Adrenal gland (tissue), 12 donors: Measurements from ENCODE around the gene SLC35F1. TPM values are rescaled to one million over a fixed set of nuclear protein-coding genes. Genes with fewer than 3 reads are reported as not detected.

Experiments used
- DNase-seq, 7 donors: peaks; one replicate each; pipeline ENCODE4 v3.0.0-alpha.2; 2019 to 2020
- H3K27ac ChIP-seq, 5 donors: fragments of 200-600 bp; sonication (generic) in 4 of 5; 1 replicate in 3 of 5; 2 replicates in 2 of 5; pipeline versions ENCODE4 v1.5.1 to v1.8.0; 2016 to 2020; ENCODE audit warnings: mild to moderate bottlenecking in 1 of 5
- H3K27me3 ChIP-seq: fragments of 200-600 bp; 2 replicates; pipeline ENCODE4 v1.8.0; 2021
- H3K36me3 ChIP-seq, 2 donors: fragments of 200-600 bp; replicated peaks in 1 of 2; 1 replicate in 1 of 2; 2 replicates in 1 of 2; pipeline versions ENCODE4 v1.5.1 to v1.8.0; 2018 to 2022
- H3K4me1 ChIP-seq, 2 donors: fragments of 200-600 bp; replicated peaks in 1 of 2; 1 replicate in 1 of 2; 2 replicates in 1 of 2; pipeline versions ENCODE4 v1.5.1 to v1.8.0; 2018 to 2021
- H3K4me3 ChIP-seq, 4 donors: fragments of 200-600 bp; sonication (generic) in 3 of 4; one replicate each; pipeline ENCODE4 v1.5.1; 2016 to 2018
- H3K9me3 ChIP-seq, 3 donors: fragments of 200-600 bp; sonication (generic) in 1 of 3; replicated peaks in 1 of 3; 1 replicate in 2 of 3; 2 replicates in 1 of 3; pipeline versions ENCODE4 v1.5.1 to v1.8.0; 2016 to 2021
- POLR2A ChIP-seq, 2 donors: fragments of 450-650 bp; IDR thresholded peaks; one replicate each; pipeline ENCODE4 v1.6.1; 2017; ENCODE audit warnings: antibody characterized with exemption in 2 of 2, mild to moderate bottlenecking in 2 of 2, moderate library complexity in 1 of 2
- WGBS, 4 donors: extraction: QIAGEN DNeasy Blood & Tissue Kit in 2 of 4; methylation state at CpG; one replicate each; pipeline versions ENCODE4 v1.1.5 to v1.1.7; 2013 to 2017; 5-methylcytosine and 5-hydroxymethylcytosine counted together
- intact Hi-C, 2 donors: fragments of 100-400 bp; cut with DNase I; formaldehyde crosslinking; loops; one replicate each; pipeline versions ENCODE4 v1.14.1 to v1.15.0; 2022 to 2023
- polyA plus RNA-seq, 3 donors: library from polyadenylated mRNA; stranded (reverse); fragments of 200-250 nt in 2 of 3; fragments of 350-450 nt in 1 of 3; fragmentation: Illumina TruSeq in 1 of 3; extraction: RNeasy Lipid Tissue Mini Kit (QIAGEN cat#74804) in 1 of 3; gene quantifications; one replicate each; pipeline ENCODE4 v1.2.3, GENCODE V29; 2013 to 2014
- total RNA-seq, 9 donors: library from RNA; depleted of rRNA in 4 of 9; stranded (reverse); fragments of >200 nt in 4 of 9; fragments of 120-200 nt in 1 of 9; fragmentation: NEBNext Ultra II Directional in 1 of 9; extraction: Animal tissue kit (Norgen Biotek cat#: 25700) in 1 of 9; gene quantifications; one replicate each; pipeline versions ENCODE4 v1.1.0 to v1.2.4, GENCODE V29; 2013 to 2023
- TF ChIP-seq, protein P1 (sequence below), 6 experiments: fragments of 450-650 bp in 4 of 6; fragments of 200-600 bp in 2 of 6; sonication (generic) in 1 of 6; IDR thresholded peaks; 1 replicate in 5 of 6; 2 replicates in 1 of 6; pipeline versions ENCODE4 v1.5.1 to v1.8.0; 2016 to 2021; ENCODE audit warnings: antibody characterized with exemption in 6 of 6, mild to moderate bottlenecking in 2 of 6, moderate library complexity in 1 of 6
- donor health status: healthy with polysubstance abuse.
- donor health status: Bipolar disorder and iron deficiency.
- donor health status: DM: yes; HTN: yes; CAD: no.
- donor health status: DM: no; HTN: no; CAD: no.
- donor health status: DM: no; HTN: no; CAD: no.
- donor health status: DM: yes; HTN: yes; CAD: no.

Gene SLC35F1
- total and polyA plus RNA-seq, 12 donors: 0.32 to 4.0 (median 1.7) TPM

DNA sequence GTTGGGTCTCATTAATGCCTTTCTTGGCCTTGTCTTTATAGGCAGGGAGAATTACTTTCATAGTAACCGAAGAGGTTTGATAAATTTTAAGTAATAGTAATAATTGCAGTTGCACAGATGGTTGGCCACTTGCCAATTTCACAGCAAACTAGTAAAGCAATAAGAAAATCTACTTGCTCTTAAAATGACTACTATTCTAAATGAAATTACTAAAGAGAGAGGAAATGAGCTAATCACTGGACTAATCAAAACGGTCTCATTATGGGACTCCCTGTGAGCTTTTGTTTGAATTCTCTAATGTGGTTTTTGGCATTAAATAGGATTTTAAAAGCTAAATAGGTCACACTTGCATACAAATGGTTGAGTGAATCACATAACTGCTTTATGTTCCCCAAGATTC, 413.6 kb downstream of the SLC35F1 start:
- no peaks in the 10 kb centered on the region for H3K9me3 ChIP-seq
- intact Hi-C loops: no loop called here
- WGBS, 4 donors: 52 to 74% (median 69%) methylated on average over 2 of the region's 2 CpGs
- DNase-seq: no peak
- H3K4me1 ChIP-seq: peaks cover 0 to 15% of the 10 kb centered on the region in 2 donors
- H3K36me3 ChIP-seq: no peaks in the 10 kb centered on the region
- H3K4me3 ChIP-seq: no peak overlapping the region
- no peaks in the 10 kb centered on the region for H3K27me3 ChIP-seq
- no peak for TF ChIP-seq POLR2A (IDR thresholded peaks at IDR 0.05)
- TF ChIP-seq, protein P1, sequence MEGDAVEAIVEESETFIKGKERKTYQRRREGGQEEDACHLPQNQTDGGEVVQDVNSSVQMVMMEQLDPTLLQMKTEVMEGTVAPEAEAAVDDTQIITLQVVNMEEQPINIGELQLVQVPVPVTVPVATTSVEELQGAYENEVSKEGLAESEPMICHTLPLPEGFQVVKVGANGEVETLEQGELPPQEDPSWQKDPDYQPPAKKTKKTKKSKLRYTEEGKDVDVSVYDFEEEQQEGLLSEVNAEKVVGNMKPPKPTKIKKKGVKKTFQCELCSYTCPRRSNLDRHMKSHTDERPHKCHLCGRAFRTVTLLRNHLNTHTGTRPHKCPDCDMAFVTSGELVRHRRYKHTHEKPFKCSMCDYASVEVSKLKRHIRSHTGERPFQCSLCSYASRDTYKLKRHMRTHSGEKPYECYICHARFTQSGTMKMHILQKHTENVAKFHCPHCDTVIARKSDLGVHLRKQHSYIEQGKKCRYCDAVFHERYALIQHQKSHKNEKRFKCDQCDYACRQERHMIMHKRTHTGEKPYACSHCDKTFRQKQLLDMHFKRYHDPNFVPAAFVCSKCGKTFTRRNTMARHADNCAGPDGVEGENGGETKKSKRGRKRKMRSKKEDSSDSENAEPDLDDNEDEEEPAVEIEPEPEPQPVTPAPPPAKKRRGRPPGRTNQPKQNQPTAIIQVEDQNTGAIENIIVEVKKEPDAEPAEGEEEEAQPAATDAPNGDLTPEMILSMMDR (IDR thresholded peaks at IDR 0.05): no peak
- H3K27ac ChIP-seq: no peak overlapping the region

DNA sequence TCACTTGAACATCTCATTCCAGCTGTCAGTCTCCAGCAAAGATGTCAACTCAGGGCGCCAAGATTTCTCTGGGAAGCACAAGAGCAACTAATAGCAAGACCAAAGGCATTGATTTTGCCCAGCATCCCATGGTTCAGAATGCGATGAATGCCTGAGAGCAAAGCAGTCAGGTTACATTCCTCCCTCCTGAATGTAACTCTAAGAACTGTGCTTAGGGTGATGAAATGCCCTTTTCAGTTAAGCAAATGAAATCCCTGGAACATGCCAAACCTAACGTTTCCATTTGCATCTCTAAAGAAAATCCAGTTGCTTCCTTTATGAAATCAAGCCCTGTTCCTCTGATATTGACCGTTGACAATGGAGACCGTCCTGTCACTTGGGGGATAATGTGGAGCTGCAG, 417.1 kb downstream of the SLC35F1 start:
- Histone ChIP-seq H3K27ac (no peak overlapping the region), H3K4me1 (no peaks in the 10 kb centered on the region)

DNA sequence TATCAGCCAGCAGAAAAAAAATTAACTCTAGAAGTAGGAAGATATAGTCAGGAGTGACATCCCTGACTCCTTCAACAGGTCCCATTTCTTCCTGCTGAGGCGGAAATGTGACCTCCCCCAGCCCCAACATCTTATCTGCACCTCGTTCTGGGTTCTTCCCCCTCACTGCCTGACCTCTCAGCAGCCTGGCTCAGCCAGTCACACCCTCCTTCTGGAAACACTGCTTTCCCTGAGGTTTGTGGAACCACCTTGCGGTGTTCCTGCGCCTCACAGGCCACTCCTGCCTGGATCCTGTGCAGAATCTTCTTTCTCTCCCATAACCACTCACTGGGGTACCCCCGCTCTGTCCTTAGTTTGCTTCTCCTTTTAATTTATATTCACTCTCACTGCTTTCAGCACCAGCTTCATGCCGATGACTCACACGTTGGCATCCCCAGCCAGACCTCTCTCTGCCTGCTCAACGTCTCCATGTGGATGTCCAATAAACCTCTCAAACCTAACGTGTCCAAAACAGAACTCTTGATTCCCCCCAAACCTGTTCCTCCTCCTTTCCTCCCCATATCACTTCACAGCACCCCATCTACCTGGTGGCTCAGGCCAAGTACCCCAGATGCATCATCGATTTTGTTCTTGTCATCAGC, 418.3 kb downstream of the SLC35F1 start:
- Histone ChIP-seq H3K4me1 (no peaks in the 10 kb centered on the region), H3K4me3 (no peak overlapping the region), H3K36me3 (no peaks in the 10 kb centered on the region), H3K27ac (no peak overlapping the region), H3K27me3 (no peaks in the 10 kb centered on the region), H3K9me3 (no peaks in the 10 kb centered on the region)
- WGBS, 4 donors: 73 to 81% (median 77%) methylated on average over 10 of the region's 10 CpGs
- no peak for TF ChIP-seq POLR2A (IDR thresholded peaks at IDR 0.05)
- TF ChIP-seq, protein P1 (IDR thresholded peaks at IDR 0.05): no peak
- DNase-seq: peak in 4 of 7 donors; percentile 4 to 28 (median 22)
- intact Hi-C loops: no loop called here

More for the DNA sequence above, 417.1 kb downstream of the SLC35F1 start:
- no peak for DNase-seq
- no peaks in the 10 kb centered on the region for H3K27me3 ChIP-seq
- intact Hi-C loops: no loop called here
- WGBS, 4 donors: 83 to 90% (median 86%) methylated on average over 5 of the region's 5 CpGs
- H3K9me3 ChIP-seq: no peaks in the 10 kb centered on the region
- TF ChIP-seq POLR2A (IDR thresholded peaks at IDR 0.05): no peak
- TF ChIP-seq, protein P1 (IDR thresholded peaks at IDR 0.05): no peak
- no peaks in the 10 kb centered on the region for H3K36me3 ChIP-seq
- H3K4me3 ChIP-seq: no peak overlapping the region

DNA sequence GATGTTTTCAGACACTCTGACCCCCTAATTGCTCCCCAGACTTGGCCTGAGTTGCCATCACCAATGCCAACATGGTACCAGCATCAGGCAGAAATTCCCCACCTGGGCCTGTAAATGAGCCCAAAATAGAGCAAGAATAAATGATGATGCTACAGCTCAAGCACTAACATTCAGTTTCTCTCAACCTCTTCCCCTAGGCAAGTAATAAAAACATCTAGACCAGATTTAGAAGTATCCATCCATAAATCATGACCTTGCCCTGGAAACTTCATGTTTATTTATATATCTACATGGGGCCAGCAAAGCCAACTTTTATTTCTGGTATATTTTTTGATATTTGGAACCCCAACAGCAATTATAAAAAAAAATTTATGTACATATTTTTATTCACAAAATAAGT, 419.6 kb downstream of the SLC35F1 start:
- intact Hi-C loops: no loop called here
- Histone ChIP-seq H3K27ac (no peak overlapping the region), H3K4me3 (no peak overlapping the region), H3K36me3 (no peaks in the 10 kb centered on the region), H3K9me3 (no peaks in the 10 kb centered on the region), H3K4me1 (no peaks in the 10 kb centered on the region), H3K27me3 (no peaks in the 10 kb centered on the region)
- TF ChIP-seq, protein P1 (IDR thresholded peaks at IDR 0.05): no peak
- no peak for TF ChIP-seq POLR2A (IDR thresholded peaks at IDR 0.05)
- DNase-seq: no peak
